Measurements from ENCODE around the gene GPA33. TPM values are rescaled to one million over a fixed set of nuclear protein-coding genes. Genes with fewer than 3 reads are reported as not detected.
A peak's percentile ranks its signal among the peaks of the same experiment; 100 is the strongest.

The GPA33 gene
- total RNA-seq, 1 experiment from 2014 or later: not detected

- no peaks in the 10 kb centered on the region for H3K9me2 ChIP-seq (ENCODE audit: insufficient read depth)
- H3K9me3 ChIP-seq (ENCODE audit: insufficient read depth, low read depth): no peaks in the 10 kb centered on the region
- no peaks in the 10 kb centered on the region for H4K20me1 ChIP-seq (ENCODE audit: insufficient read depth)
- no peaks in the 10 kb centered on the region for H3K36me3 ChIP-seq (ENCODE audit: low read depth)
- ChIA-PET CTCF (interaction anchor here (1.0 kb wide), 1 partner anchor 126 kb away, joined by 13 read pairs; the partner anchor contains the start of gene POU2F1), POLR2A (ENCODE audit: unreplicated experiment) (interaction anchor here (0.6 kb wide), 1 partner anchor 69 kb away, joined by 4 read pairs; no protein-coding TSS in a partner anchor)
- no peaks in the 10 kb centered on the region for H3K27me3 ChIP-seq (ENCODE audit: insufficient read depth, low read depth)
- DNase-seq: no peak
- H3F3A ChIP-seq (ENCODE audit: insufficient read depth, low read depth): peaks cover 7% of the 10 kb centered on the region; the same call in 1 of the 2 replicates
- peaks cover 24% of the 10 kb centered on the region for H3K4me1 ChIP-seq (replicated peaks; ENCODE audit: insufficient read depth)
- intact Hi-C loops (cut with micrococcal nuclease; ENCODE audit: unreplicated experiment): loop anchor here (2.0 kb wide), 1 partner anchor 14 kb away; no protein-coding TSS in a partner anchor
- H3K4me3 ChIP-seq: no peak overlapping the region
- BruUV-seq (replicated peaks): no TSS peak
- TF ChIP-seq, protein P1, sequence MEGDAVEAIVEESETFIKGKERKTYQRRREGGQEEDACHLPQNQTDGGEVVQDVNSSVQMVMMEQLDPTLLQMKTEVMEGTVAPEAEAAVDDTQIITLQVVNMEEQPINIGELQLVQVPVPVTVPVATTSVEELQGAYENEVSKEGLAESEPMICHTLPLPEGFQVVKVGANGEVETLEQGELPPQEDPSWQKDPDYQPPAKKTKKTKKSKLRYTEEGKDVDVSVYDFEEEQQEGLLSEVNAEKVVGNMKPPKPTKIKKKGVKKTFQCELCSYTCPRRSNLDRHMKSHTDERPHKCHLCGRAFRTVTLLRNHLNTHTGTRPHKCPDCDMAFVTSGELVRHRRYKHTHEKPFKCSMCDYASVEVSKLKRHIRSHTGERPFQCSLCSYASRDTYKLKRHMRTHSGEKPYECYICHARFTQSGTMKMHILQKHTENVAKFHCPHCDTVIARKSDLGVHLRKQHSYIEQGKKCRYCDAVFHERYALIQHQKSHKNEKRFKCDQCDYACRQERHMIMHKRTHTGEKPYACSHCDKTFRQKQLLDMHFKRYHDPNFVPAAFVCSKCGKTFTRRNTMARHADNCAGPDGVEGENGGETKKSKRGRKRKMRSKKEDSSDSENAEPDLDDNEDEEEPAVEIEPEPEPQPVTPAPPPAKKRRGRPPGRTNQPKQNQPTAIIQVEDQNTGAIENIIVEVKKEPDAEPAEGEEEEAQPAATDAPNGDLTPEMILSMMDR (conservative IDR thresholded peaks at IDR 0.05): no peak
- TF ChIP-seq EZH2 (IDR thresholded peaks at IDR 0.05; ENCODE audit: low read depth): no peak
- H3K4me2 ChIP-seq: peak overlapping the region; percentile 57
- H3K79me2 ChIP-seq (ENCODE audit: low read depth): no peaks in the 10 kb centered on the region
- no peak overlapping the region for H2AFZ ChIP-seq
- no peak overlapping the region for H3K27ac ChIP-seq
Observed at GRCh38 chr1:167094690-167095089, 4.5 kb upstream of the GPA33 start.

- Histone ChIP-seq H3K27ac (no peak within 1 kb of the TSS), H3K79me2 (ENCODE audit: low read depth) (no peaks in the 10 kb centered on the region), H3K27me3 (ENCODE audit: insufficient read depth, low read depth) (no peaks in the 10 kb centered on the region), H3K4me3 (no peak within 1 kb of the TSS), H3K4me2 (peak within 1 kb of the TSS; percentile 57), H3K9me2 (ENCODE audit: insufficient read depth) (no peaks in the 10 kb centered on the region), H2AFZ (no peak within 1 kb of the TSS), H3K36me3 (ENCODE audit: low read depth) (no peaks in the 10 kb centered on the region), H3K9me3 (ENCODE audit: insufficient read depth, low read depth) (no peaks in the 10 kb centered on the region), H3K4me1 (replicated peaks; ENCODE audit: insufficient read depth) (peaks cover 24% of the 10 kb centered on the region), H3F3A (ENCODE audit: insufficient read depth, low read depth) (peaks cover 7% of the 10 kb centered on the region; the same call in 1 of the 2 replicates), H4K20me1 (ENCODE audit: insufficient read depth) (no peaks in the 10 kb centered on the region)
- POLR2A ChIA-PET (ENCODE audit: unreplicated experiment): no interaction called here
- CTCF ChIA-PET: no interaction called here
- no TSS peak for BruUV-seq (replicated peaks)
- TF ChIP-seq EZH2 (IDR thresholded peaks at IDR 0.05; ENCODE audit: low read depth): no peak
- TF ChIP-seq, protein P1 (conservative IDR thresholded peaks at IDR 0.05): no peak
- no peak for DNase-seq
- intact Hi-C loops (cut with micrococcal nuclease; ENCODE audit: unreplicated experiment): loop anchor here (2.0 kb wide), 1 partner anchor 15 kb away; no protein-coding TSS in a partner anchor
Observed at GRCh38 chr1:167093846-167094516, 3.8 kb upstream of the GPA33 start, which contains the start of gene STYXL2. Gene STYXL2, plus strand, starts transcription at chr1:167094075. Its CDS starts 775 bp downstream, at chr1:167094850.

DNA sequence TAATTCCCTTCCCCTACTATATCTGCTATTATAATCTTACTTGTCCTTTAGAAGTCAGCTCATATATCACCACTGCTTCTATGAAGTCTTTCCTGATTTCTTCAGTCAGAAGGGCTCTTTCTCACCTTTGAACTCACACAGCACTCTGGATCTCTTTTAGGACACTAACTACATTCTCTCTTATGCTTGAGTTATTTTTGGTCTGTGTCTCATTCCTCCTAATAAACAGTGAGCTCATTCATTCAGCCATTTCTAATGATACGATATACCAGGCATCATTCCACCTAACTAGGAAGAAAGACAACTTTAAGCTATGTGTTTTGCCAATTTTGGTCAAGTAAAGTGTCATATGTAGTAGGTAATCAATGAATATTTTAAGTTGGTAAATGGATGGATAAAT, 2.5 kb upstream of the GPA33 start:
- ChIA-PET POLR2A (ENCODE audit: unreplicated experiment) (interaction anchor here (0.6 kb wide), 1 partner anchor 9 kb away, joined by 3 read pairs; no protein-coding TSS in a partner anchor), CTCF (no interaction called here)
- Histone ChIP-seq H2AFZ (no peak overlapping the region), H3K79me2 (ENCODE audit: low read depth) (no peaks in the 10 kb centered on the region), H3K9me3 (ENCODE audit: insufficient read depth, low read depth) (no peaks in the 10 kb centered on the region), H3K27ac (no peak overlapping the region), H3K4me1 (replicated peaks; ENCODE audit: insufficient read depth) (peaks cover 16% of the 10 kb centered on the region), H3K4me3 (no peak overlapping the region), H3F3A (ENCODE audit: insufficient read depth, low read depth) (peaks cover 7% of the 10 kb centered on the region; the same call in 1 of the 2 replicates), H4K20me1 (ENCODE audit: insufficient read depth) (no peaks in the 10 kb centered on the region), H3K27me3 (ENCODE audit: insufficient read depth, low read depth) (no peaks in the 10 kb centered on the region), H3K4me2 (no peak overlapping the region), H3K36me3 (ENCODE audit: low read depth) (no peaks in the 10 kb centered on the region), H3K9me2 (ENCODE audit: insufficient read depth) (no peaks in the 10 kb centered on the region)
- intact Hi-C loops (cut with micrococcal nuclease; ENCODE audit: unreplicated experiment): no loop called here
- no TSS peak for BruUV-seq (replicated peaks)
- TF ChIP-seq, protein P1 (conservative IDR thresholded peaks at IDR 0.05): no peak
- no peak for TF ChIP-seq EZH2 (IDR thresholded peaks at IDR 0.05; ENCODE audit: low read depth)
- DNase-seq: no peak
